ENCODE data around the gene POC1A. TPM values are rescaled to one million over a fixed set of nuclear protein-coding genes. Genes with fewer than 3 reads are reported as not detected.

The POC1A gene
- total and polyA plus RNA-seq, 2 of the 8 experiments (the other 6 are each of a cell fraction or from before 2014, with no cell fraction given), result 35.7 to 39.2 TPM

GRCh38 chr3:52029053-52029452 lies 125.2 kb downstream of the POC1A start:
- FAIRE-seq, result no peak
- 89% methylated on average over 9 of the region's 9 CpGs; no CpG with 5 or more reads in 1 of the 2 experiments for WGBS, 2 experiments (ENCODE audit: extremely low coverage in 1 of 2, insufficient coverage in 1 of 2, insufficient read length in 1 of 2, insufficient replicate concordance in 2 of 2, low coverage in 1 of 2, low lambda C conversion rate in 2 of 2, missing lambda C conversion rate in 1 of 2)

More at GRCh38 chr3:52029053-52029452, 125.2 kb downstream of the POC1A start:
- Histone ChIP-seq H2BK15ac (ENCODE audit: low read length) (no peak overlapping the region), H3K4me1 (replicated peaks in 1 of 4; ENCODE audit: control insufficient read depth in 3 of 4, insufficient read depth in 4 of 4, low read length in 3 of 4) (peaks cover 0 to 2% (median 0%) of the 10 kb centered on the region in 4 experiments; a peak in 2 of 7 replicates), H3K9ac (replicated peaks in 1 of 4; ENCODE audit: extremely low read depth in 1 of 4, low read depth in 3 of 4, low read length in 3 of 4) (no peak overlapping the region), H3K79me1 (ENCODE audit: low read depth, low read length) (no peaks in the 10 kb centered on the region), H3K23ac (ENCODE audit: insufficient read length) (no peak overlapping the region), H4K5ac (ENCODE audit: insufficient read length, low read depth, low read length) (no peak overlapping the region), H3K18ac (ENCODE audit: extremely low read depth, low read length) (no peak overlapping the region; the same call in 1 of the 2 replicates), H3K4ac (replicated peaks; ENCODE audit: insufficient read length, low read depth, low read length) (no peak overlapping the region), H2BK5ac (ENCODE audit: low read depth, low read length) (no peak overlapping the region), H3K27ac (ENCODE audit: low read depth, low read length) (no peak overlapping the region), H4K8ac (ENCODE audit: extremely low read depth, insufficient read depth, low read length) (peak overlapping the region; percentile 48; the same call in 1 of the 2 replicates), H2BK12ac (ENCODE audit: low read depth, low read length) (no peak overlapping the region), H3K4me2 (ENCODE audit: insufficient read depth in 1 of 2, low read depth in 2 of 2, low read length in 2 of 2) (no peak overlapping the region), H3K14ac (ENCODE audit: insufficient read length) (no peak overlapping the region), H3K4me3 (ENCODE audit: extremely low read depth in 1 of 4, insufficient read depth in 2 of 4, low read depth in 3 of 4, low read length in 4 of 4) (no peak overlapping the region), H3K9me3 (ENCODE audit: insufficient read depth in 2 of 2, low read depth in 1 of 2, low read length in 1 of 2) (no peaks in the 10 kb centered on the region), H2AFZ (ENCODE audit: low read length) (no peak overlapping the region), H4K91ac (replicated peaks; ENCODE audit: insufficient read length, low read length) (no peak overlapping the region), H3K27me3 (replicated peaks in 1 of 4; ENCODE audit: control insufficient read depth in 3 of 4, extremely low read depth in 1 of 4, insufficient read depth in 3 of 4, low read length in 3 of 4) (no peaks in the 10 kb centered on the region), H3K79me2 (ENCODE audit: control insufficient read depth in 1 of 2, insufficient read depth in 2 of 2, low read length in 2 of 2) (no peaks in the 10 kb centered on the region), H2AK5ac (ENCODE audit: low read depth, low read length) (no peak overlapping the region), H2BK120ac (replicated peaks; ENCODE audit: low read depth, low read length) (no peak overlapping the region), H3K23me2 (ENCODE audit: low read depth, low read length) (no peaks in the 10 kb centered on the region), H4K20me1 (replicated peaks in 1 of 2; ENCODE audit: control insufficient read depth in 1 of 2, insufficient read depth in 2 of 2, low read length in 2 of 2) (no peaks in the 10 kb centered on the region), H3K36me3 (ENCODE audit: control insufficient read depth in 2 of 4, insufficient read depth in 4 of 4, low read length in 3 of 4) (no peaks in the 10 kb centered on the region), H2BK20ac (ENCODE audit: low read length) (no peak overlapping the region), H3K56ac (replicated peaks; ENCODE audit: insufficient read length, low read depth, low read length) (no peak overlapping the region)
- ChIA-PET POLR2A (ENCODE audit: partially characterized antibody) (interaction anchor here (0.7 to 1.7 kb wide), 4 partner anchors 9 to 16 kb away, joined by 3 to 4 read pairs (median 3); no protein-coding TSS in a partner anchor), CTCF (ENCODE audit: partially characterized antibody) (interaction anchor here (0.6 to 9.4 kb wide), 10 partner anchors 9 to 360 kb away, joined by 3 to 124 read pairs (median 8); no protein-coding TSS in a partner anchor)
- no peak for TF ChIP-seq SIRT6 (IDR thresholded peaks at IDR 0.05; ENCODE audit: low read length)
- no peak for TF ChIP-seq CTBP2 (IDR thresholded peaks at IDR 0.05; ENCODE audit: borderline replicate concordance, insufficient read depth, insufficient read length, low read length)
- TF ChIP-seq ATF2 (IDR thresholded peaks at IDR 0.05; ENCODE audit: low read length), result no peak
- TF ChIP-seq ASH2L (IDR thresholded peaks at IDR 0.05; ENCODE audit: low read length), result no peak
- TF ChIP-seq POLR2A (IDR thresholded peaks at IDR 0.05; ENCODE audit: control extremely low read depth in 1 of 2, low read depth in 2 of 2, low read length in 2 of 2), result no peak
- no peak for TF ChIP-seq GTF2F1 (IDR thresholded peaks at IDR 0.05; ENCODE audit: borderline replicate concordance, low read depth, low read length)
- no peak for TF ChIP-seq CHD1 (IDR thresholded peaks at IDR 0.05; ENCODE audit: low read depth, low read length)
- no peak for TF ChIP-seq E2F6 (IDR thresholded peaks at IDR 0.05)
- no peak for TF ChIP-seq BRCA1 (IDR thresholded peaks at IDR 0.05; ENCODE audit: low read depth, low read length)
- DNase-seq (ENCODE audit: low read depth in 1 of 2, low spot score in 2 of 2), result no peak

Data from H1 (cell line).